NB4 (cell line): ENCODE results near the gene RCAN2.

Experiments
- DNase-seq: peaks from one replicate; pipeline ENCODE4 v3.0.0; 2010; ENCODE audit warnings: low read depth
- H3K4me3 ChIP-seq: one replicate; pipeline ENCODE4 v1.5.1; 2011; ENCODE audit warnings: mild to moderate bottlenecking, low read depth, low read length, moderate library complexity
- MYC ChIP-seq: IDR thresholded peaks from 2 replicates; pipeline ENCODE4 v1.6.1; 2011; ENCODE audit warnings: low read depth, low read length
- POLR2A ChIP-seq: IDR thresholded peaks from 2 replicates; pipeline ENCODE4 v1.6.1; 2011; ENCODE audit warnings: mild to moderate bottlenecking; ENCODE audit not compliant: insufficient read length; ENCODE audit errors: extremely low read depth
- TF ChIP-seq, protein P1 (sequence below): IDR thresholded peaks from 2 replicates; pipeline ENCODE4 v1.6.1; 2011; ENCODE audit warnings: low read depth, low read length
- TF ChIP-seq, protein P2 (sequence below): IDR thresholded peaks from one replicate; pipeline ENCODE4 v1.5.1; 2012; ENCODE audit warnings: low read depth, low read length

Gene RCAN2

DNA sequence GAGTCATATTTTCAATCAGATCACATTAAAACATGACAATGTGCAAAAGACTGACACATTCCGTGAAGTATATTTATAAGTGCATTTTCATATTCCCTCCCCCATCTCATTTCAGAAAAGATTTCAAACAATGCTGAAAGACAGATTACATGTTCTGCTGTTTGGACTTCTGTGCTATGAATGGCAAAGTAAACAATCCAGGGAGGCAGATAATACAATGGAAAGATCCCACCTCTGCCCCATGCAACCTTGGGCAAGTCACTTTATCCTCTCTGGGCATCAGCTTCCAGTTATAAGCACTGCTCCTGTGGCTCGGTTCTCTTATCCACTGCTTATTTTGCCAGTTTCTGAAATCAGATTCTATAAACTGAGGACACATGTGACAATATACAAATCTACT is 110.2 kb downstream of the RCAN2 start:
- TF ChIP-seq POLR2A (no peak), MYC (no peak)
- TF ChIP-seq, protein P1, sequence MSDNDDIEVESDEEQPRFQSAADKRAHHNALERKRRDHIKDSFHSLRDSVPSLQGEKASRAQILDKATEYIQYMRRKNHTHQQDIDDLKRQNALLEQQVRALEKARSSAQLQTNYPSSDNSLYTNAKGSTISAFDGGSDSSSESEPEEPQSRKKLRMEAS, result no peak
- TF ChIP-seq, protein P2, sequence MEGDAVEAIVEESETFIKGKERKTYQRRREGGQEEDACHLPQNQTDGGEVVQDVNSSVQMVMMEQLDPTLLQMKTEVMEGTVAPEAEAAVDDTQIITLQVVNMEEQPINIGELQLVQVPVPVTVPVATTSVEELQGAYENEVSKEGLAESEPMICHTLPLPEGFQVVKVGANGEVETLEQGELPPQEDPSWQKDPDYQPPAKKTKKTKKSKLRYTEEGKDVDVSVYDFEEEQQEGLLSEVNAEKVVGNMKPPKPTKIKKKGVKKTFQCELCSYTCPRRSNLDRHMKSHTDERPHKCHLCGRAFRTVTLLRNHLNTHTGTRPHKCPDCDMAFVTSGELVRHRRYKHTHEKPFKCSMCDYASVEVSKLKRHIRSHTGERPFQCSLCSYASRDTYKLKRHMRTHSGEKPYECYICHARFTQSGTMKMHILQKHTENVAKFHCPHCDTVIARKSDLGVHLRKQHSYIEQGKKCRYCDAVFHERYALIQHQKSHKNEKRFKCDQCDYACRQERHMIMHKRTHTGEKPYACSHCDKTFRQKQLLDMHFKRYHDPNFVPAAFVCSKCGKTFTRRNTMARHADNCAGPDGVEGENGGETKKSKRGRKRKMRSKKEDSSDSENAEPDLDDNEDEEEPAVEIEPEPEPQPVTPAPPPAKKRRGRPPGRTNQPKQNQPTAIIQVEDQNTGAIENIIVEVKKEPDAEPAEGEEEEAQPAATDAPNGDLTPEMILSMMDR, result no peak
- no peak for DNase-seq
- H3K4me3 ChIP-seq, result no peak overlapping the region

DNA sequence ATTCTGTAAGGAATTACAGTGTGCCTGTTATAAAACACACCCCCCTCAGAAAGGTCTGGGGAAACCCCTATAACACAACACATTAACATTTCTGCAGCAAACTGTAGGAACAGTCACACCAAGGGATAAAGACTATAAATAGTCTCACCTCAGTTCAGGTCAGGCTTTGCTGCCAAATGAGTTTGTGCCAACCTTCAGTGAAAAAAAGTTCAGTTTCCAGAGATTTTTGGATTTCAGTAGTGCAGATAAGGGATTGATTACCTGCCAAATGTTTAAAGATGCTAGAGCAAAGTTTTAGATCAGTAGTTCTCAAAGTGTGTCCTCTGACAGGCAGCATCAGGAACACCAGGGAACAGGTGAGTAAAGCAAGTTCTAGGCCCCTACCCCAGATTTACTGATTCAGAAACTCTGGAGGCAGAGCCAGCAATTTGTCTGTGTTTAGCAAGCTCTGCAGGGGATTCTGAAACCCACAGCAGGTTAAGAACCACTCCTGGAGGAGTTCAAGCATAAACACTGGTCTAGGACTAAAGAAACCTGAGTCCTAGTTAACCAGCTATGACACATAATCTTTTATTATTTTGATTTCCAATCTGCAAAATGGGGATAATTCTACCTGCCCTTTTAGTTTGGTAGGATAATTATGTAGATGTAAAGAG is 111.0 kb downstream of the RCAN2 start:
- no peak for DNase-seq
- no peak overlapping the region for H3K4me3 ChIP-seq
- TF ChIP-seq, protein P1, result no peak
- TF ChIP-seq POLR2A (no peak), MYC (no peak)
- TF ChIP-seq, protein P2, result no peak

DNA sequence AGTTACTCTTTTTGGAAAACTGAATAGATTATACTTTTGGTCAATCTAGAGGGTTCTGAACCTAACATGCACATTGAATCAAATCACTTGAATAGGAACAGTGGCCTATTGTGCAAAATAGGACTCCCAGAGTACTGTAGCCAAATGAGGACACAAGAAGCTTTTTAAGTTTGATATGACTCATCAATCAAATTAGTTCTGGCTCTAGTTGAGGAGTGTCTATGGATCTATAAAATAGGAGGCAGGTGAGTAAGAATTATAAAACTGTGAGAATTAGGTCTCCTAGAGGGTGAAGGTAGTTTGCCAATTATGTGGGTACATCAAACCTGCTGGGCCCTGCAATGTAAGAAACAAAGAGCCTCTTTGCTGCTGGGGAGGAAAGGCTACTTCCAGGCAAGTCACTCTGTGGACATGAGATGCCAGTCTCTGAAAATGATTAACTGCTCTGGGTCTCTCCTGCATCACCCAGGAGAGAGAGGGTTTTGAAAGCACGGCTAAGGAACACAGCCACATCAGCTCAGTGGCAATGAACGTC is 112.3 kb downstream of the RCAN2 start:
- H3K4me3 ChIP-seq, result no peak overlapping the region
- TF ChIP-seq MYC, result no peak
- TF ChIP-seq, protein P2, result no peak
- no peak for TF ChIP-seq POLR2A
- TF ChIP-seq, protein P1, result no peak
- no peak for DNase-seq

DNA sequence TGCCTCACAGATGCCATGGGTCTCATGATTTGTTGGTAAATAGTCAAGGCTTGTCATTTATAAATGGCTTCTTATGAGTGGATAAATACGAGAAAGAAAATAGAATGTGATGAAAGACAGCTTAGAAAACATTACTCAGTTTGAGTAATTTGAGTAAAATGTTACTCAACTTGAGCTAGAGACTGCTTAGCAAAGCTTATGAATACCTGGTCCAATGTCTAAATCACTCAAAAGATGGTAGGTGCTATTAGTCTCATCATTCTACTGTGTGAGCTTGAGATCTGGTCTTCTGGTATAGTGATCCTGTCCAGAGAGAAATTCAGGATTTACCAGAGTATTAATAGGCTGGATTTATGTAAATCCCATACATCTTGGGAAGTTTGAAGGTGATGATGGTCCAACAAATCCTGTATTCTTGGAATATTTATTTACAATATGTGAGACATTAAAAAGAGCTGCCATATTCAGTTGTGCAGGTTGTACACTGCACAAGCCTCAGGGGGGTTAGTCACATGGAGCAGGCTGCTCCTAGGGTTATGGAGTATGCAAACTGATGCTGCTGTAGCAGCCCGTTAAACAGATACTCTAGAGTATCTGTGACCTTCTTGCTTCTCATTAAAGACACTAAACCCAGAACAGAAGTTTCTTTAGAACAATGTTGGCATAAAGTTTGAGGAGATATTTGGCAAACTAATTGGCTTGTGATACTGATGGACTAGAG is 112.9 kb downstream of the RCAN2 start:
- H3K4me3 ChIP-seq, result no peak overlapping the region

DNA sequence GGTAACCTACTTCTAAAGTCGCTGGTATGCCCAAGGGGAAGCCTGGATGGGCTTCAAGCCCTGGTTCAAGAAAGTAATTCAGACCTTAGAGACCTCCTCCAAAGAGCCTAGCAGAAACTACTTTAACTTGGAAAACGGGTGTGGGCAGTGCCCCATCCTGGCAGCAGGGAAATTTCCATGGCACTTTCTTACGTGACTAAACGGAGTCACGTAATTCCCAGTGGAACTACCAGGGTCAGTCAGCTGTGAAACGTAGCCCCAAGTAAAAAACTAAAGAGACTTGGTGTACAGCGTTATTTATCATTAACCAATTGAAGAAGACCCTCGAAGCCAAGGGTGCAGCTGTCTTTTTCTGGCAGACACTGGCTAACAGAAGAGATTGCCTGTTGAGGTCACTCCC is 114.0 kb downstream of the RCAN2 start:
- H3K4me3 ChIP-seq, result no peak overlapping the region
- TF ChIP-seq MYC (no peak), POLR2A (no peak)
- TF ChIP-seq, protein P2, result no peak
- TF ChIP-seq, protein P1, result no peak
- DNase-seq, result no peak

More for the DNA sequence above, 112.9 kb downstream of the RCAN2 start:
- no peak for DNase-seq
- TF ChIP-seq POLR2A (no peak), MYC (no peak)
- TF ChIP-seq, protein P2, result no peak
- TF ChIP-seq, protein P1, result no peak
